ENCODE measurements around the gene CLIC2.
"Not testable (repeated sequence)": the region's sequence is repeated elsewhere in the genome, so short reads cannot be mapped to it uniquely, and the experiment has no call there.

CLIC2 gene

GRCh38 chrX:155345689-155346088 lies 11.3 kb upstream of the CLIC2 start:
- not testable (repeated sequence) for H3K9me3 ChIP-seq (ENCODE audit: control insufficient read depth, insufficient read depth, low read length); H3K79me2 ChIP-seq (ENCODE audit: control insufficient read depth, low read length); H3K27ac ChIP-seq (ENCODE audit: low read depth, low read length); H4K20me1 ChIP-seq (ENCODE audit: control insufficient read depth, insufficient read depth, low read depth, low read length); H3F3A ChIP-seq (ENCODE audit: control insufficient read depth, insufficient read depth); H3K4me2 ChIP-seq (ENCODE audit: low read length); H3K9me2 ChIP-seq (replicated peaks; ENCODE audit: control insufficient read depth, low read length); H3K4me3 ChIP-seq (ENCODE audit: low read length); H3K36me3 ChIP-seq (ENCODE audit: control insufficient read depth, low read length); H3K4me1 ChIP-seq (ENCODE audit: control insufficient read depth, low read length); H3K27me3 ChIP-seq (ENCODE audit: control insufficient read depth, low read length)

GRCh38 chrX:155335337-155335712 lies 911 bp upstream of the CLIC2 start:
- not testable (repeated sequence) for H3K9me3 ChIP-seq (ENCODE audit: control insufficient read depth, insufficient read depth, low read length); H3K27me3 ChIP-seq (ENCODE audit: control insufficient read depth, low read length); H4K20me1 ChIP-seq (ENCODE audit: control insufficient read depth, insufficient read depth, low read depth, low read length); H3K27ac ChIP-seq (ENCODE audit: low read depth, low read length); H3K4me1 ChIP-seq (ENCODE audit: control insufficient read depth, low read length); H3K36me3 ChIP-seq (ENCODE audit: control insufficient read depth, low read length); H3F3A ChIP-seq (ENCODE audit: control insufficient read depth, insufficient read depth); H3K4me3 ChIP-seq (ENCODE audit: low read length); H3K4me2 ChIP-seq (ENCODE audit: low read length); H3K79me2 ChIP-seq (ENCODE audit: control insufficient read depth, low read length); H3K9me2 ChIP-seq (replicated peaks; ENCODE audit: control insufficient read depth, low read length)

- H3K9me2 ChIP-seq (replicated peaks; ENCODE audit: control insufficient read depth, low read length): no peaks in the 10 kb centered on the region
- H4K20me1 ChIP-seq (ENCODE audit: control insufficient read depth, insufficient read depth, low read depth, low read length): no peaks in the 10 kb centered on the region
- no peaks in the 10 kb centered on the region for H3K9me3 ChIP-seq (ENCODE audit: control insufficient read depth, insufficient read depth, low read length)
- no peak overlapping the region for H3K4me2 ChIP-seq (ENCODE audit: low read length)
- no peak overlapping the region for H3K4me3 ChIP-seq (ENCODE audit: low read length)
- no peaks in the 10 kb centered on the region for H3F3A ChIP-seq (ENCODE audit: control insufficient read depth, insufficient read depth)
- H3K36me3 ChIP-seq (ENCODE audit: control insufficient read depth, low read length): no peaks in the 10 kb centered on the region
- H3K4me1 ChIP-seq (ENCODE audit: control insufficient read depth, low read length): no peaks in the 10 kb centered on the region
- peaks cover 3% of the 10 kb centered on the region; the same call in 1 of the 2 replicates for H3K27me3 ChIP-seq (ENCODE audit: control insufficient read depth, low read length)
- no peaks in the 10 kb centered on the region for H3K79me2 ChIP-seq (ENCODE audit: control insufficient read depth, low read length)
- TF ChIP-seq CTCF (IDR thresholded peaks at IDR 0.05; ENCODE audit: low read depth, low read length, poor library complexity, severe bottlenecking): no peak
- TF ChIP-seq EZH2phosphoT487 (IDR thresholded peaks at IDR 0.05; ENCODE audit: borderline replicate concordance, low read length): no peak
- no peak overlapping the region for H3K27ac ChIP-seq (ENCODE audit: low read depth, low read length)
Measured at GRCh38 chrX:155333544-155334100, 792 bp downstream of the CLIC2 start.

- peaks cover 3% of the 10 kb centered on the region; the same call in 1 of the 2 replicates for H3K27me3 ChIP-seq (ENCODE audit: control insufficient read depth, low read length)
- H3K9me3 ChIP-seq (ENCODE audit: control insufficient read depth, insufficient read depth, low read length): no peaks in the 10 kb centered on the region
- no peak overlapping the region for H3K4me2 ChIP-seq (ENCODE audit: low read length)
- no peaks in the 10 kb centered on the region for H3K4me1 ChIP-seq (ENCODE audit: control insufficient read depth, low read length)
- H3K9me2 ChIP-seq (replicated peaks; ENCODE audit: control insufficient read depth, low read length): no peaks in the 10 kb centered on the region
- H4K20me1 ChIP-seq (ENCODE audit: control insufficient read depth, insufficient read depth, low read depth, low read length): no peaks in the 10 kb centered on the region
- no peaks in the 10 kb centered on the region for H3F3A ChIP-seq (ENCODE audit: control insufficient read depth, insufficient read depth)
- TF ChIP-seq CTCF (IDR thresholded peaks at IDR 0.05; ENCODE audit: low read depth, low read length, poor library complexity, severe bottlenecking) (no peak), EZH2phosphoT487 (IDR thresholded peaks at IDR 0.05; ENCODE audit: borderline replicate concordance, low read length) (no peak)
- no peak overlapping the region for H3K4me3 ChIP-seq (ENCODE audit: low read length)
- no peaks in the 10 kb centered on the region for H3K36me3 ChIP-seq (ENCODE audit: control insufficient read depth, low read length)
- no peak overlapping the region for H3K27ac ChIP-seq (ENCODE audit: low read depth, low read length)
- H3K79me2 ChIP-seq (ENCODE audit: control insufficient read depth, low read length): no peaks in the 10 kb centered on the region
Measured at GRCh38 chrX:155330992-155331391, 3.4 kb downstream of the CLIC2 start.

Data from DOHH2 (cell line).